ENCODE measurements around the gene ADO. TPM values are rescaled to one million over a fixed set of nuclear protein-coding genes. Genes with fewer than 3 reads are reported as not detected.

The ADO gene
- total and polyA plus RNA-seq, 2 experiments from 2014 or later = 12.6 to 48.3 TPM

DNA sequence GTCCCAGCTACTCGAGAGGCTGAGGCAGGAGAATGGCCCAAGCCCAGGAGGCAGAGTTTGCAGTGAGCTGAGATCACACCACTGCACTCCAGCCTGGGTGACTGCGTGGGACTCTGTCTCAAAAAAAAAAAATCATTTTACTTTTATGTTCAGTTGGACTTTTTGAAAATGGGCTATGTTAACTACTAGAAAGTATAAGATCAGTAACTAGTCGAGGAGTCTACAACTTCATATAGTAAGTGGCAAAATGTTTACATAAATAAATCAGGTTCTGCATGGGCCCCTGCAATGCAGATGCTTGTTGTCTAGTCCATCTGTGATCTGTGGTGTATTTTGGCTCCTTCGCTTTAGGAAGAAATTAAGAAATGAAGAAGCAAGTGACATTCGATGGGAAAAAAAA is 12.3 kb upstream of the ADO start:
- TF ChIP-seq ZNF114 (CRISPR knock-in tag; IDR thresholded peaks at IDR 0.05) (no peak), POLR2AphosphoS5 (IDR thresholded peaks at IDR 0.05; ENCODE audit: low read depth) (no peak), ZNF331 (CRISPR knock-in tag; IDR thresholded peaks at IDR 0.05; ENCODE audit: low read depth) (no peak), EZH2 (IDR thresholded peaks at IDR 0.05; ENCODE audit: low read depth, unreplicated experiment) (no peak), STAT1 (IDR thresholded peaks at IDR 0.05; ENCODE audit: unreplicated experiment) (no peak), CREB1 (CRISPR knock-in tag; IDR thresholded peaks at IDR 0.05; ENCODE audit: low read depth) (no peak), REST (IDR thresholded peaks at IDR 0.05; ENCODE audit: unreplicated experiment) (no peak), EZH2phosphoT487 (IDR thresholded peaks at IDR 0.05; ENCODE audit: unreplicated experiment) (no peak)
- TF ChIP-seq, protein P1, sequence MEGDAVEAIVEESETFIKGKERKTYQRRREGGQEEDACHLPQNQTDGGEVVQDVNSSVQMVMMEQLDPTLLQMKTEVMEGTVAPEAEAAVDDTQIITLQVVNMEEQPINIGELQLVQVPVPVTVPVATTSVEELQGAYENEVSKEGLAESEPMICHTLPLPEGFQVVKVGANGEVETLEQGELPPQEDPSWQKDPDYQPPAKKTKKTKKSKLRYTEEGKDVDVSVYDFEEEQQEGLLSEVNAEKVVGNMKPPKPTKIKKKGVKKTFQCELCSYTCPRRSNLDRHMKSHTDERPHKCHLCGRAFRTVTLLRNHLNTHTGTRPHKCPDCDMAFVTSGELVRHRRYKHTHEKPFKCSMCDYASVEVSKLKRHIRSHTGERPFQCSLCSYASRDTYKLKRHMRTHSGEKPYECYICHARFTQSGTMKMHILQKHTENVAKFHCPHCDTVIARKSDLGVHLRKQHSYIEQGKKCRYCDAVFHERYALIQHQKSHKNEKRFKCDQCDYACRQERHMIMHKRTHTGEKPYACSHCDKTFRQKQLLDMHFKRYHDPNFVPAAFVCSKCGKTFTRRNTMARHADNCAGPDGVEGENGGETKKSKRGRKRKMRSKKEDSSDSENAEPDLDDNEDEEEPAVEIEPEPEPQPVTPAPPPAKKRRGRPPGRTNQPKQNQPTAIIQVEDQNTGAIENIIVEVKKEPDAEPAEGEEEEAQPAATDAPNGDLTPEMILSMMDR (conservative IDR thresholded peaks at IDR 0.05; ENCODE audit: low read depth in 2 of 2) = no peak
- TF ChIP-seq, protein P2, sequence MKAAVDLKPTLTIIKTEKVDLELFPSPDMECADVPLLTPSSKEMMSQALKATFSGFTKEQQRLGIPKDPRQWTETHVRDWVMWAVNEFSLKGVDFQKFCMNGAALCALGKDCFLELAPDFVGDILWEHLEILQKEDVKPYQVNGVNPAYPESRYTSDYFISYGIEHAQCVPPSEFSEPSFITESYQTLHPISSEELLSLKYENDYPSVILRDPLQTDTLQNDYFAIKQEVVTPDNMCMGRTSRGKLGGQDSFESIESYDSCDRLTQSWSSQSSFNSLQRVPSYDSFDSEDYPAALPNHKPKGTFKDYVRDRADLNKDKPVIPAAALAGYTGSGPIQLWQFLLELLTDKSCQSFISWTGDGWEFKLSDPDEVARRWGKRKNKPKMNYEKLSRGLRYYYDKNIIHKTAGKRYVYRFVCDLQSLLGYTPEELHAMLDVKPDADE (IDR thresholded peaks at IDR 0.05) = no peak
- TF ChIP-seq, protein P3, sequence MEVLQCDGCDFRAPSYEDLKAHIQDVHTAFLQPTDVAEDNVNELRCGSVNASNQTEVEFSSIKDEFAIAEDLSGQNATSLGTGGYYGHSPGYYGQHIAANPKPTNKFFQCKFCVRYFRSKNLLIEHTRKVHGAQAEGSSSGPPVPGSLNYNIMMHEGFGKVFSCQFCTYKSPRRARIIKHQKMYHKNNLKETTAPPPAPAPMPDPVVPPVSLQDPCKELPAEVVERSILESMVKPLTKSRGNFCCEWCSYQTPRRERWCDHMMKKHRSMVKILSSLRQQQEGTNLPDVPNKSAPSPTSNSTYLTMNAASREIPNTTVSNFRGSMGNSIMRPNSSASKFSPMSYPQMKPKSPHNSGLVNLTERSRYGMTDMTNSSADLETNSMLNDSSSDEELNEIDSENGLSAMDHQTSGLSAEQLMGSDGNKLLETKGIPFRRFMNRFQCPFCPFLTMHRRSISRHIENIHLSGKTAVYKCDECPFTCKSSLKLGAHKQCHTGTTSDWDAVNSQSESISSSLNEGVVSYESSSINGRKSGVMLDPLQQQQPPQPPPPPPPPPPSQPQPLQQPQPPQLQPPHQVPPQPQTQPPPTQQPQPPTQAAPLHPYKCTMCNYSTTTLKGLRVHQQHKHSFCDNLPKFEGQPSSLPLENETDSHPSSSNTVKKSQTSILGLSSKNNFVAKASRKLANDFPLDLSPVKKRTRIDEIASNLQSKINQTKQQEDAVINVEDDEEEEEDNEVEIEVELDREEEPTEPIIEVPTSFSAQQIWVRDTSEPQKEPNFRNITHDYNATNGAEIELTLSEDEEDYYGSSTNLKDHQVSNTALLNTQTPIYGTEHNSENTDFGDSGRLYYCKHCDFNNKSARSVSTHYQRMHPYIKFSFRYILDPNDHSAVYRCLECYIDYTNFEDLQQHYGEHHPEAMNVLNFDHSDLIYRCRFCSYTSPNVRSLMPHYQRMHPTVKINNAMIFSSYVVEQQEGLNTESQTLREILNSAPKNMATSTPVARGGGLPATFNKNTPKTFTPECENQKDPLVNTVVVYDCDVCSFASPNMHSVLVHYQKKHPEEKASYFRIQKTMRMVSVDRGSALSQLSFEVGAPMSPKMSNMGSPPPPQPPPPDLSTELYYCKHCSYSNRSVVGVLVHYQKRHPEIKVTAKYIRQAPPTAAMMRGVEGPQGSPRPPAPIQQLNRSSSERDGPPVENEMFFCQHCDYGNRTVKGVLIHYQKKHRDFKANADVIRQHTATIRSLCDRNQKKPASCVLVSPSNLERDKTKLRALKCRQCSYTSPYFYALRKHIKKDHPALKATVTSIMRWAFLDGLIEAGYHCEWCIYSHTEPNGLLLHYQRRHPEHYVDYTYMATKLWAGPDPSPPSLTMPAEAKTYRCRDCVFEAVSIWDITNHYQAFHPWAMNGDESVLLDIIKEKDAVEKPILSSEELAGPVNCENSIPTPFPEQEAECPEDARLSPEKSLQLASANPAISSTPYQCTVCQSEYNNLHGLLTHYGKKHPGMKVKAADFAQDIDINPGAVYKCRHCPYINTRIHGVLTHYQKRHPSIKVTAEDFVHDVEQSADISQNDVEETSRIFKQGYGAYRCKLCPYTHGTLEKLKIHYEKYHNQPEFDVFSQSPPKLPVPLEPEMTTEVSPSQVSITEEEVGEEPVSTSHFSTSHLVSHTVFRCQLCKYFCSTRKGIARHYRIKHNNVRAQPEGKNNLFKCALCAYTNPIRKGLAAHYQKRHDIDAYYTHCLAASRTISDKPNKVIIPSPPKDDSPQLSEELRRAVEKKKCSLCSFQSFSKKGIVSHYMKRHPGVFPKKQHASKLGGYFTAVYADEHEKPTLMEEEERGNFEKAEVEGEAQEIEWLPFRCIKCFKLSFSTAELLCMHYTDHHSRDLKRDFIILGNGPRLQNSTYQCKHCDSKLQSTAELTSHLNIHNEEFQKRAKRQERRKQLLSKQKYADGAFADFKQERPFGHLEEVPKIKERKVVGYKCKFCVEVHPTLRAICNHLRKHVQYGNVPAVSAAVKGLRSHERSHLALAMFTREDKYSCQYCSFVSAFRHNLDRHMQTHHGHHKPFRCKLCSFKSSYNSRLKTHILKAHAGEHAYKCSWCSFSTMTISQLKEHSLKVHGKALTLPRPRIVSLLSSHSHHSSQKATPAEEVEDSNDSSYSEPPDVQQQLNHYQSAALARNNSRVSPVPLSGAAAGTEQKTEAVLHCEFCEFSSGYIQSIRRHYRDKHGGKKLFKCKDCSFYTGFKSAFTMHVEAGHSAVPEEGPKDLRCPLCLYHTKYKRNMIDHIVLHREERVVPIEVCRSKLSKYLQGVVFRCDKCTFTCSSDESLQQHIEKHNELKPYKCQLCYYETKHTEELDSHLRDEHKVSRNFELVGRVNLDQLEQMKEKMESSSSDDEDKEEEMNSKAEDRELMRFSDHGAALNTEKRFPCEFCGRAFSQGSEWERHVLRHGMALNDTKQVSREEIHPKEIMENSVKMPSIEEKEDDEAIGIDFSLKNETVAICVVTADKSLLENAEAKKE (CRISPR knock-in tag; IDR thresholded peaks at IDR 0.05) = no peak
- peaks cover 6% of the 10 kb centered on the region; the same call in 1 of the 3 replicates for H3K9me3 Mint-ChIP-seq
- H3K4me1 Mint-ChIP-seq = peaks cover 10% of the 10 kb centered on the region
- no peaks in the 10 kb centered on the region; the same call in 2 of the 3 replicates for H3K36me3 Mint-ChIP-seq (ENCODE audit: low read depth)
- Histone ChIP-seq H3K9me2 (ENCODE audit: insufficient read depth) (no peaks in the 10 kb centered on the region), H3K27me3 (ENCODE audit: insufficient read depth) (no peaks in the 10 kb centered on the region), H3K4me1 (ENCODE audit: insufficient read depth) (peaks cover 7% of the 10 kb centered on the region; the same call in 1 of the 2 replicates), H3F3A (replicated peaks; ENCODE audit: low read depth) (no peaks in the 10 kb centered on the region), H3K36me3 (ENCODE audit: insufficient read depth) (no peaks in the 10 kb centered on the region), H3K4me2 (no peak overlapping the region), H4K20me1 (replicated peaks; ENCODE audit: insufficient read depth) (no peaks in the 10 kb centered on the region), H3K79me2 (replicated peaks; ENCODE audit: insufficient read depth) (no peaks in the 10 kb centered on the region), H2AFZ (no peak overlapping the region), H3K4me3 (no peak overlapping the region), H3K27ac (ENCODE audit: low read depth) (no peak overlapping the region)
- no peak for ATAC-seq
- no peak overlapping the region for H3K4me3 Mint-ChIP-seq
- no peak for DNase-seq (ENCODE audit: low spot score)
- H3K27me3 Mint-ChIP-seq (ENCODE audit: insufficient read depth, low read depth, poor library complexity) = peaks cover 2% of the 10 kb centered on the region
- no peak overlapping the region for H3K27ac Mint-ChIP-seq

Data from GM23338 (cell line).